Naive thymus-derived CD4-positive, alpha-beta T cell (primary cell): Measurements from ENCODE around the gene NGDN. TPM values are rescaled to one million over a fixed set of nuclear protein-coding genes. Genes with fewer than 3 reads are reported as not detected.

Experiments used
- ATAC-seq: fragments of 150-1000 bp; cut with Tn5 transposase; 2 replicates; pipeline ENCODE4 v1.10.0; 2021; ENCODE audit warnings: mild to moderate bottlenecking, moderate library complexity
- CTCF ChIA-PET: fragments of 350-600 bp; sonication (Branson Sonifier 250); formaldehyde crosslinking; loops from one replicate; lab custom pipeline; 2021; ENCODE audit warnings: antibody characterized with exemption; lab: Charles Lee
- POLR2A ChIA-PET: fragments of 350-600 bp; sonication (Branson Sonifier 250); formaldehyde crosslinking; loops from one replicate; lab custom pipeline; 2021; ENCODE audit warnings: antibody characterized with exemption, inconsistent platforms; lab: Charles Lee
- DNase-seq, 9 donors: peaks; one replicate each; pipeline versions ENCODE4 v3.0.0 to v3.0.0-alpha.2; 2020 to 2022; ENCODE audit warnings: mixed read lengths in 1 of 9
- H3K27ac ChIP-seq: one replicate; pipeline ENCODE4 v1.7.0; 2013; ENCODE audit warnings: mild to moderate bottlenecking, low read depth, low read length, moderate library complexity
- H3K27me3 ChIP-seq, 2 donors: one replicate each; pipeline ENCODE4 v1.7.0; 2013; ENCODE audit warnings: low read length in 2 of 2, mild to moderate bottlenecking in 2 of 2, moderate library complexity in 2 of 2; ENCODE audit not compliant: control insufficient read depth in 2 of 2, insufficient read depth in 2 of 2
- H3K36me3 ChIP-seq, 3 experiments: 1 replicate in 2 of 3; 2 replicates in 1 of 3; pipeline ENCODE4 v1.7.0; 2013; ENCODE audit warnings: low read length in 3 of 3, mild to moderate bottlenecking in 3 of 3, moderate library complexity in 1 of 3; ENCODE audit not compliant: insufficient read depth in 3 of 3, control insufficient read depth in 2 of 3
- H3K4me1 ChIP-seq, 2 donors: one replicate each; pipeline ENCODE4 v1.7.0; 2013; ENCODE audit warnings: low read length in 2 of 2, mild to moderate bottlenecking in 2 of 2, moderate library complexity in 1 of 2; ENCODE audit not compliant: control insufficient read depth in 2 of 2, insufficient read depth in 2 of 2
- H3K4me3 ChIP-seq: 2 replicates; pipeline ENCODE4 v1.7.0; 2013; ENCODE audit warnings: mild to moderate bottlenecking, low read length
- H3K9me3 ChIP-seq, 3 experiments: 1 replicate in 2 of 3; 2 replicates in 1 of 3; pipeline ENCODE4 v1.7.0; 2013; ENCODE audit warnings: low read length in 3 of 3; ENCODE audit not compliant: control insufficient read depth in 2 of 3
- H3K27ac Mint-ChIP-seq, 9 donors: one replicate each; pipeline ENCODE4 v1.8.0; 2020 to 2022; ENCODE audit warnings: mixed read lengths in 9 of 9, mild to moderate bottlenecking in 8 of 9, moderate library complexity in 5 of 9, inconsistent platforms in 2 of 9
- H3K27me3 Mint-ChIP-seq, 5 donors: one replicate each; pipeline ENCODE4 v1.8.0; 2021 to 2022; ENCODE audit warnings: mixed read lengths in 5 of 5, mild to moderate bottlenecking in 1 of 5
- H3K36me3 Mint-ChIP-seq, 5 donors: one replicate each; pipeline ENCODE4 v1.8.0; 2020 to 2022; ENCODE audit warnings: mixed read lengths in 5 of 5, mild to moderate bottlenecking in 3 of 5, inconsistent platforms in 1 of 5
- H3K4me1 Mint-ChIP-seq, 7 donors: one replicate each; pipeline ENCODE4 v1.8.0; 2020 to 2022; ENCODE audit warnings: mixed read lengths in 7 of 7, mild to moderate bottlenecking in 3 of 7, inconsistent platforms in 1 of 7
- H3K4me3 Mint-ChIP-seq, 10 donors: one replicate each; pipeline ENCODE4 v1.8.0; 2020 to 2022; ENCODE audit warnings: mild to moderate bottlenecking in 10 of 10, mixed read lengths in 10 of 10, moderate library complexity in 6 of 10, inconsistent platforms in 2 of 10
- H3K9me3 Mint-ChIP-seq, 11 donors: one replicate each; pipeline ENCODE4 v1.8.0; 2020 to 2022; ENCODE audit warnings: mixed read lengths in 11 of 11, mild to moderate bottlenecking in 4 of 11, inconsistent platforms in 1 of 11, moderate library complexity in 1 of 11
- intact Hi-C, 2 donors: fragments of 100-400 bp; cut with micrococcal nuclease; formaldehyde crosslinking; loops; one replicate each; pipeline ENCODE4 v1.15.1; 2023
- polyA plus RNA-seq, 2 donors: library from polyadenylated mRNA; unstranded; fragments of 300-500 nt; fragmentation: Illumina TruSeq; gene quantifications; one replicate each; pipeline ENCODE4 v1.2.3, GENCODE V29; 2021
- total RNA-seq, 6 experiments: library from RNA in 5 of 6; stranded (reverse) in 5 of 6; gene quantifications; 1 replicate in 5 of 6; 2 replicates in 1 of 6; pipeline ENCODE4 v1.2.3 and lab custom pipeline; 2021 to 2026

NGDN gene
- total and polyA plus RNA-seq, 7 experiments from 2014 or later: 52.9 to 152 (median 93.9) TPM

DNA sequence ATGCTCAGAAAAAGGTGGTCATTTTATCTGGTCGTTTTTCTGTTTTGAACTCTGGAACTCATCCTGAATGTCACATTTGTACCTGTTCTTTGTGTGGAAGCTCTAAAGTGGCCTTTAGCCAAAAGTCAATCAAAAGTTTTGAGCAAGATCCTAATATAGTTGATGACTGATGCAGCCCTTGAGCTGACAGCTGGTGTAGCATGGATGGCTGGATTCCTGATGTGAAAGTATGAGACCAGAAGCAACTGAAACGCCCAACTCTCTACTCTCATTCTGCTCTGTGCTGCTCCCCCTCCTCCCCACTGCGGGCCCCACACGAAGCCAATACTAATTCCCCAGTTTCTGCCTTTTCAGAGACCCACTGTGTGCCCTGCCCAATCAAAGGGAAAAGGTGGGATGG, 23.7 kb upstream of the NGDN start:
- CTCF ChIA-PET: no interaction called here
- H3K9me3 ChIP-seq: no peaks in the 10 kb centered on the region
- H3K27ac ChIP-seq: no peak overlapping the region
- H3K9me3 Mint-ChIP-seq: peaks cover 0 to 2% (median 0%) of the 10 kb centered on the region in 11 donors
- no peak for ATAC-seq
- H3K27me3 Mint-ChIP-seq: peaks cover under 1 to 21% (median 9%) of the 10 kb centered on the region in 5 donors
- H3K4me3 ChIP-seq: no peak overlapping the region
- H3K27ac Mint-ChIP-seq: no peak overlapping the region
- POLR2A ChIA-PET: no interaction called here
- no peak overlapping the region for H3K4me3 Mint-ChIP-seq
- H3K27me3 ChIP-seq: no peaks in the 10 kb centered on the region
- no peak for DNase-seq
- peaks cover 0 to 4% (median 0%) of the 10 kb centered on the region in 5 donors for H3K36me3 Mint-ChIP-seq
- H3K36me3 ChIP-seq: no peaks in the 10 kb centered on the region
- intact Hi-C loops: no loop called here
- H3K4me1 Mint-ChIP-seq: peaks cover 0 to 9% (median 0%) of the 10 kb centered on the region in 7 donors
- H3K4me1 ChIP-seq: no peaks in the 10 kb centered on the region

DNA sequence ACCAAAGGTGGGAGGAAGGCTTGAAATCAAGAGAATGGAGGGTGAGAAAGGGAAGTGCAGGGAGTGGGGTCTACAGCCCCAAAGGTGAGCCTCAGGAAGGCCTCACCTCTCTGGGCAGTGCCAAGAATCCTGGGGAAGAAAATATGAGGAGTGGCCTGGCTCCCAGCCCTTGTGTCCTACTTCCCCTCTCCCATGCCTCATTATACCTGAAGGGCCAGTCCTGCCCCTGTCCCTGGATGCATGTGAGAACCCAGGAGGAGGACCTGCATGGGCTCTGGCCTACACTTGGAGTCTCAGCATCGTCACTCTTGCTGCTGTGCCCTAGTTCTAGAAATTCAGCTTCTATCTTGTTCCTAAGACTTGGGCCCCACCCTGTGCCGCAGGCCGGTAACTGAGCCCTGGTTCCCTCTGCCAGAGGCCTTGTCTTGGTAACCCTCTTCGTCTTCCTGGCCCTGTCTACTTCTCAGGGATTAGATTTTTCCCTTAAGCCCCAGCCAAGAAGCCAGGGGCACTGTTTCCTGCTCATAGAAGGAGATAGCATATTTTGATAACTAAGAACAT, 23.1 kb upstream of the NGDN start:
- intact Hi-C loops: no loop called here
- Mint-ChIP-seq H3K4me3 (no peak overlapping the region), H3K36me3 (peaks cover 0 to 4% (median 0%) of the 10 kb centered on the region in 5 donors), H3K4me1 (peaks cover 0 to 9% (median 0%) of the 10 kb centered on the region in 7 donors), H3K9me3 (peaks cover 0 to 2% (median 0%) of the 10 kb centered on the region in 11 donors), H3K27me3 (peaks cover 6 to 21% (median 15%) of the 10 kb centered on the region in 5 donors), H3K27ac (peak overlapping the region in 1 of 9 donors; percentile 19)
- H3K36me3 ChIP-seq: no peaks in the 10 kb centered on the region
- POLR2A ChIA-PET: no interaction called here
- H3K27ac ChIP-seq: no peak overlapping the region
- H3K27me3 ChIP-seq: no peaks in the 10 kb centered on the region
- no peak overlapping the region for H3K4me3 ChIP-seq
- no peaks in the 10 kb centered on the region for H3K4me1 ChIP-seq
- CTCF ChIA-PET: interaction anchor here (0.6 to 1.2 kb wide), 2 partner anchors 10 to 19 kb away, joined by 4 to 7 read pairs; no protein-coding TSS in a partner anchor
- ATAC-seq: no peak
- no peaks in the 10 kb centered on the region for H3K9me3 ChIP-seq
- DNase-seq: no peak

DNA sequence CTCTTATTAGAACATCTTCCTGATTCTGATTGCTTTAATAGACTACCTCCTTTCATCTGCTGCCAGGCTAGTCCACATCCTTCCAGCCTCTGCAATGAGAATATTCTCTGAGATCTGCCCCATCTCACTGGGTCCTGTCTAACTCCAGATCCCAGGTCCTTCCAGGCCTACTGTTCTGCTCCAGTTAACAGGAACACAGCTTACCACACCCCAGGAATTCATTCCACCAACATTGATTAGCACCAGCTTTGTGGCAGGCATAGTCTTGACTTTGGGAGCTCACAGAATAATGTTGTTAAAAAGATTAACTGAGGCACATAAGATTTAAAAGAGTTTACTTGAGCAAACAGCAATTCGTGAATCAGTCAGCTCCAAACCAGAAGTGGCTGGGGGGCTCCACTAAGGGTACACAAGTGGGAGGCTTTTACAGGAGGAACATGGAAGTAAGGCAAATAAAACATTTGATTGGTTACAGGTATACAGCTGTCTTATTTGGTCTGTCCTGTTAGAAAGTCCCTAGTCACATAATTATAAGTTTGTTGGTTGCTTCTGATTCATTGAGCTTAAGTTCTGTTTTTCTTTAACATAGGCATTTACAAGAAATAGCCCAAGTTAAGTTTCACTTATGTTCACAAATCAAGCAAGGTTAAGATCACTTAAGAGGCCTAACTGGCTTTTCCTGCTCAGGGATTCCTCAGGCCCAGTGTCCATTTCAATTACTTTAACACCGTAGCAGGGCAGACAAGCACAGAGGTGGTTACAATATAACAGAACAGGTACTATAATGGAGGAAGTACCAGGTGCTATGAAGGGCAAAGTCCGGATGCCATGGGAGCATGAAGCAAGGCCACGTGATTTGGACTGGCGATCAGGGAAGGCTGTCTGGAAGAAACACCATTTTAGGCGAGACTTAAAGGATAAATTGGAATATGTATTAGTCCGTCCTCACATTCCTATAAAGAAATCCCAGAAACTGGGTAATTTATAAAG, 21.8 kb upstream of the NGDN start:
- Mint-ChIP-seq H3K4me1 (peaks cover 0 to 9% (median 0%) of the 10 kb centered on the region in 7 donors), H3K9me3 (peaks cover 0 to 2% (median 0%) of the 10 kb centered on the region in 11 donors), H3K27ac (peak overlapping the region in 1 of 9 donors; percentile 76), H3K36me3 (peaks cover 0 to 4% (median 0%) of the 10 kb centered on the region in 5 donors), H3K4me3 (no peak overlapping the region), H3K27me3 (peaks cover 9 to 22% (median 15%) of the 10 kb centered on the region in 5 donors)
- DNase-seq (no peak), ATAC-seq (no peak)
- no peak overlapping the region for H3K4me3 ChIP-seq
- ChIA-PET POLR2A (interaction anchor here (0.6 kb wide), 1 partner anchor 12 kb away, joined by 3 read pairs; no protein-coding TSS in a partner anchor), CTCF (interaction anchor here (1.2 kb wide), 2 partner anchors 11 to 29 kb away, joined by 3 to 4 read pairs; no protein-coding TSS in a partner anchor)
- H3K27ac ChIP-seq: no peak overlapping the region
- H3K27me3 ChIP-seq: no peaks in the 10 kb centered on the region
- H3K36me3 ChIP-seq: no peaks in the 10 kb centered on the region
- no peaks in the 10 kb centered on the region for H3K4me1 ChIP-seq
- no peaks in the 10 kb centered on the region for H3K9me3 ChIP-seq
- intact Hi-C loops: no loop called here

DNA sequence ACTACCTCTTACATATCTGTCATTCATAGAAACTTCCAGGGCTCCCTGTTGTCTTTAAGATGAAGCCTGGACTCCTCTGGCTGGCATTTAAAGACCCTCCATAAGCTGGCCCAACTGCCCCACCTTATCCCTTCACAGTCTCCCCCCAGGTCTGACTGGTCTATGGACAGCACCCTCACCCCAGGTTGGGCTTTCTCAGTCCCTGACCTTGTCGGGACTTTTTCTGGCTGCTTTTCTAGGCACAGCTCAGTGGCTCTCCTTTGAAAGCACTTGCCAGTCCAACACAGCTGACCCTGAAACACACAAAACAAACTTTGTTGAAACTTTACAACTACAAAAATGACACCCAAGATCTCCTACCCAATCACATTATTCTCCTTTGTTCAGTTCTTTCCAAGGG, 20.2 kb upstream of the NGDN start:
- DNase-seq: no peak
- Histone ChIP-seq H3K4me3 (no peak overlapping the region), H3K27me3 (no peaks in the 10 kb centered on the region), H3K4me1 (no peaks in the 10 kb centered on the region), H3K27ac (no peak overlapping the region), H3K9me3 (no peaks in the 10 kb centered on the region), H3K36me3 (no peaks in the 10 kb centered on the region)
- ATAC-seq: no peak
- Mint-ChIP-seq H3K4me1 (peaks cover 0 to 9% (median 0%) of the 10 kb centered on the region in 7 donors), H3K4me3 (no peak overlapping the region), H3K27me3 (peaks cover 15 to 32% (median 22%) of the 10 kb centered on the region in 5 donors), H3K9me3 (peaks cover 0 to 2% (median 0%) of the 10 kb centered on the region in 11 donors), H3K27ac (no peak overlapping the region), H3K36me3 (peaks cover 0 to 4% (median 0%) of the 10 kb centered on the region in 5 donors)
- POLR2A ChIA-PET: no interaction called here
- CTCF ChIA-PET: no interaction called here
- intact Hi-C loops: no loop called here

DNA sequence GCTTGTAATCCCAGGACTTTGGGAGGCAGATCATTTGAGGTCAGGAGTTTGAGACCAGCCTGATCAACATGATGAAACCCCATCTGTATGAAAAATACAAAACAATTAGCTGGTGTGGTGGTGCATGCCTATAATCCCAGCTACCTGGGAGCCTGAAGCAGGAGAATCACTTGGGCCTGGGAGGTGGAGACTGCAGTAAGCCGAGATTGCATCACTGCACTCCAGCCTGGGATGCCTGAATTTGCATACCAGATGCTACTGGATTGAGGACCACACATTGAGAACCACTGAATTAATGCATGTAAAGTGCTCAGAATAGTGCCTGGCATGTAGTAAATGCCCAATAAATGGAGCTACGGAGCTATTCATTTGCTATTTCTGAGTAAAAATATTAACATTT, 19.1 kb upstream of the NGDN start:
- Mint-ChIP-seq H3K27me3 (peaks cover 21 to 41% (median 32%) of the 10 kb centered on the region in 5 donors), H3K27ac (no peak overlapping the region), H3K9me3 (peaks cover 0 to 2% (median 0%) of the 10 kb centered on the region in 11 donors), H3K4me3 (no peak overlapping the region), H3K36me3 (peaks cover 0 to 4% (median 0%) of the 10 kb centered on the region in 5 donors), H3K4me1 (peaks cover 0 to 9% (median 0%) of the 10 kb centered on the region in 7 donors)
- H3K4me3 ChIP-seq: no peak overlapping the region
- no peaks in the 10 kb centered on the region for H3K27me3 ChIP-seq
- CTCF ChIA-PET: no interaction called here
- no peak overlapping the region for H3K27ac ChIP-seq
- no peaks in the 10 kb centered on the region for H3K36me3 ChIP-seq
- intact Hi-C loops: no loop called here
- ATAC-seq (no peak), DNase-seq (no peak)
- H3K4me1 ChIP-seq: no peaks in the 10 kb centered on the region
- POLR2A ChIA-PET: no interaction called here
- no peaks in the 10 kb centered on the region for H3K9me3 ChIP-seq

DNA sequence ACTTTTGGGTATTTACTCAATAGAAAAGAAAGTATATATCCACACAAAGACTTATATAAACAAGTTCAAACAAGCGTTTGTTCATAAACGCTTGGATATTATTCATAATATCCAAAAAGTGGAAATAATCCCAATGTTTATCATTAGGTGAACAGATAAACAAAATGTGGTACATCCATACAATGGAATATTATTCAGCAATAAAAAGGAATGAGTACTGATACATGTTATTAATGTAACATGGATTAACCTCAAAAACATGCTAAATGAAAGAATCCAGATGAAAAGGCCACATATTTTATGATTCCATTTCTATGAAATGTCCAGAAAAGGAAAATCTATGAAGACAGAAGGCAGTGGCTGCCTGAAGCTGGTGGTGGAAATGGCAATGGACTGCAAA, 17.3 kb upstream of the NGDN start:
- H3K9me3 ChIP-seq: no peaks in the 10 kb centered on the region
- intact Hi-C loops: no loop called here
- H3K27ac ChIP-seq: no peak overlapping the region
- DNase-seq (no peak), ATAC-seq (no peak)
- ChIA-PET POLR2A (interaction anchor here (1.5 kb wide), 1 partner anchor 8 kb away, joined by 4 read pairs; no protein-coding TSS in a partner anchor), CTCF (interaction anchor here (0.5 kb wide), 1 partner anchor 503 kb away, joined by 6 read pairs; no protein-coding TSS in a partner anchor)
- Mint-ChIP-seq H3K4me1 (peaks cover 0 to 8% (median 0%) of the 10 kb centered on the region in 7 donors), H3K4me3 (no peak overlapping the region), H3K27me3 (peaks cover 21 to 41% (median 32%) of the 10 kb centered on the region in 5 donors), H3K36me3 (peaks cover 0 to 3% (median 0%) of the 10 kb centered on the region in 5 donors), H3K9me3 (peaks cover 0 to 2% (median 0%) of the 10 kb centered on the region in 11 donors), H3K27ac (no peak overlapping the region)
- H3K4me1 ChIP-seq: no peaks in the 10 kb centered on the region
- no peak overlapping the region for H3K4me3 ChIP-seq
- H3K27me3 ChIP-seq: no peaks in the 10 kb centered on the region
- no peaks in the 10 kb centered on the region for H3K36me3 ChIP-seq
